HepG2 (cell line): Measurements from ENCODE around the gene TPD52L2. TPM values are rescaled to one million over a fixed set of nuclear protein-coding genes. Genes with fewer than 3 reads are reported as not detected.

Experiments
- ARID2 ChIP-seq: sonication (generic); formaldehyde crosslinking; IDR thresholded peaks from 2 replicates; pipeline ENCODE4 v1.8.1; 2022; ENCODE audit warnings: mild to moderate bottlenecking, missing genetic modification reagents, borderline replicate concordance
- EZH2 ChIP-seq: conservative IDR thresholded peaks from 2 replicates; pipeline ENCODE4 v1.6.1; 2012; ENCODE audit warnings: mild to moderate bottlenecking, low read depth, low read length, moderate library complexity
- HMGA1 ChIP-seq: sonication (generic); formaldehyde crosslinking; conservative IDR thresholded peaks from 2 replicates; pipeline ENCODE4 v1.4.0; 2020; ENCODE audit warnings: missing genetic modification reagents
- KAT8 ChIP-seq: IDR thresholded peaks from 2 replicates; pipeline ENCODE4 v1.6.1; 2016; ENCODE audit warnings: missing genetic modification reagents, missing compliant biosample characterization
- KDM3A ChIP-seq: IDR thresholded peaks from 2 replicates; pipeline ENCODE4 v1.6.1; 2018; ENCODE audit warnings: low read depth, missing compliant biosample characterization
- MED1 ChIP-seq: sonication (generic); formaldehyde crosslinking; IDR thresholded peaks from 2 replicates; pipeline ENCODE4 v1.4.0; 2020; ENCODE audit warnings: missing genetic modification reagents
- NFIC ChIP-seq: IDR thresholded peaks from 2 replicates; pipeline ENCODE4 v1.6.1; 2012; ENCODE audit warnings: mild to moderate bottlenecking, low read length, inconsistent platforms
- NFKBIZ ChIP-seq: IDR thresholded peaks from 2 replicates; pipeline ENCODE4 v1.6.1; 2018; ENCODE audit warnings: missing genetic modification reagents, missing compliant biosample characterization
- ONECUT2 ChIP-seq: sonication (generic); formaldehyde crosslinking; IDR thresholded peaks from 2 replicates; pipeline ENCODE4 v1.4.0; 2020; ENCODE audit warnings: missing genetic modification reagents
- PRPF4 ChIP-seq: fragments of 200-400 bp; formaldehyde crosslinking; IDR thresholded peaks from 2 replicates; pipeline ENCODE4 v1.6.1; 2016; ENCODE audit warnings: low read length, low read depth; ENCODE audit not compliant: poor library complexity, severe bottlenecking
- SAP130 ChIP-seq: IDR thresholded peaks from 2 replicates; pipeline ENCODE4 v1.6.1; 2016; ENCODE audit warnings: low read depth
- SIN3B ChIP-seq: fragments of 150-350 bp; IDR thresholded peaks from 2 replicates; pipeline ENCODE4 v1.6.1; 2014; ENCODE audit warnings: low read length
- SP4 ChIP-seq: sonication (generic); formaldehyde crosslinking; IDR thresholded peaks from 2 replicates; pipeline ENCODE4 v1.8.1; 2023; ENCODE audit warnings: mild to moderate bottlenecking, missing genetic modification reagents
- STAG1 ChIP-seq: sonication (generic); formaldehyde crosslinking; IDR thresholded peaks from 2 replicates; pipeline ENCODE4 v1.4.0; 2020; ENCODE audit warnings: missing genetic modification reagents
- TMF1 ChIP-seq: sonication (generic); formaldehyde crosslinking; IDR thresholded peaks from 2 replicates; pipeline ENCODE4 v1.8.1; 2022; ENCODE audit warnings: low read depth, missing genetic modification reagents
- ZNF143 ChIP-seq: sonication (generic); formaldehyde crosslinking; IDR thresholded peaks from 2 replicates; pipeline ENCODE4 v1.4.0; 2020; ENCODE audit warnings: missing genetic modification reagents
- ZNF446 ChIP-seq: sonication (generic); formaldehyde crosslinking; IDR thresholded peaks from 2 replicates; pipeline ENCODE4 v1.5.0; 2020; ENCODE audit warnings: mild to moderate bottlenecking, missing genetic modification reagents
- ZNF616 ChIP-seq: sonication (generic); formaldehyde crosslinking; IDR thresholded peaks from 2 replicates; pipeline ENCODE4 v1.5.0; 2020; ENCODE audit warnings: low read depth, mild to moderate bottlenecking, missing genetic modification reagents
- ZNF792 ChIP-seq: IDR thresholded peaks from 2 replicates; pipeline ENCODE4 v1.6.1; 2016
- ZSCAN20 ChIP-seq: sonication (generic); formaldehyde crosslinking; IDR thresholded peaks from 2 replicates; pipeline ENCODE4 v1.4.0; 2020; ENCODE audit warnings: missing genetic modification reagents, mild to moderate bottlenecking, borderline replicate concordance
- polyA plus RNA-seq, 8 experiments: library from polyadenylated mRNA; depleted of rRNA in 3 of 8; stranded (reverse) in 7 of 8; unstranded in 1 of 8; fragments of >200 nt; fragmentation: Illumina TruSeq in 4 of 8; extraction: Trizol in 4 of 8; gene quantifications; 2 replicates each; pipeline versions ENCODE4 v1.2.1 to v1.2.3, GENCODE V29; 2011 to 2016; ENCODE audit warnings: low read depth in 4 of 8, missing spikeins in 1 of 8, mixed read lengths in 1 of 8; ENCODE audit not compliant: insufficient read depth in 1 of 8
- total RNA-seq, 5 experiments: library from RNA; depleted of rRNA; stranded (reverse); fragments of >200 nt; fragmentation: Illumina TruSeq; extraction: Trizol; gene quantifications; 2 replicates each; pipeline ENCODE4 v1.2.3, GENCODE V29; 2016; ENCODE audit warnings: low read depth in 1 of 5
- TF ChIP-seq, protein P1 (sequence below): sonication (generic); formaldehyde crosslinking; IDR thresholded peaks from 2 replicates; pipeline ENCODE4 v1.4.0; 2020; ENCODE audit warnings: missing genetic modification reagents, borderline replicate concordance
- TF ChIP-seq, protein P2 (sequence below): sonication (generic); formaldehyde crosslinking; conservative IDR thresholded peaks from 2 replicates; pipeline ENCODE4 v1.8.1; 2023; ENCODE audit warnings: missing genetic modification reagents
- TF ChIP-seq, protein P3 (sequence below), 2 experiments: IDR thresholded peaks; 2 replicates each; pipeline ENCODE4 v1.6.1; 2011 to 2012; ENCODE audit warnings: low read length in 2 of 2, borderline replicate concordance in 1 of 2, low read depth in 1 of 2, mild to moderate bottlenecking in 1 of 2, moderate library complexity in 1 of 2

The TPD52L2 gene
- total and polyA plus RNA-seq, 2 of the 13 experiments (the other 11 are each of a cell fraction or from before 2014, with no cell fraction given) = 156 to 184 TPM

DNA sequence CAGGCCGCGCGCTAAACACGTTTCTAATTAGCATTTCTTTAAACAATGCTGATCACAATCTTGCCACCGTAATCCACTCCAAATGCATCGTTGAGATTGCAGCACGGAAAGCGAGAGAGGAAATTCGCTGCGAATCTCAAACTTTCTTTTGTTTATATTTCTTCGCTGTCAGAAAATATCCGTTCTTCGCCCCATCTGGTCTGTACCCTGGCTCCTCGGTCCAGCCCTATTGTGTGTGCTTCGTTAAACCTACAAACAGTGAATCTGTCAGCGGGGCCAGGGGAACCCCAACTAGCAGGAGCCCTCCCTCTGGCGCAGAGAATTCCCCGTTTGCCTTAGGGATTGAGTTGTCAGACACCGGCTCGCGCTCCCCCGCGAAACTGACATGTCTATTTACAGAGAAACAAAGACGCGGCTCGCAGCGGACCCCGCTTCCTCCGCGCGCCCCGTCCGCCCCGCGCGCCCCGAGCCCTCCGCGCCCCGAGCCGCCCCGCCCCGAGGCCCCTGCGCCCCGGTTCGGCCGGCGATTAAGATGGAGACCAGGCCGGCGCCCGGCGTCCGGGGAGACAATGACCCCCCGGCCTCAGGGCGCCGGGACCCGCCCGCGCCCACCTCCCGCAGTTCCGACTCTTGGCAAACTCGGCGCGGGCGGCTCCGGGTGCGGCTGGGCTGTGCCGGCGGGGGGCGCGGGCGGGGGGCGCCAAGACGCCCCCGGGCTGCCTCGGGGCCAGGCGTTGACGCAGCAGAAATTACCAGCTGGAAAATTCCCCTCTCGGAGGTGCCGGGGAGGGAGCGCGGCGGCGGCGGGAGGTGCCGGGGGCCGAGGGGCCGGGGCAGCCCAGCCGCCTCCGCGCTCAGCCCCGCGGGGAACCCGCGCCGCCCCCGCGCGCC is 34.9 kb upstream of the TPD52L2 start (continued):
- TF ChIP-seq, protein P1, sequence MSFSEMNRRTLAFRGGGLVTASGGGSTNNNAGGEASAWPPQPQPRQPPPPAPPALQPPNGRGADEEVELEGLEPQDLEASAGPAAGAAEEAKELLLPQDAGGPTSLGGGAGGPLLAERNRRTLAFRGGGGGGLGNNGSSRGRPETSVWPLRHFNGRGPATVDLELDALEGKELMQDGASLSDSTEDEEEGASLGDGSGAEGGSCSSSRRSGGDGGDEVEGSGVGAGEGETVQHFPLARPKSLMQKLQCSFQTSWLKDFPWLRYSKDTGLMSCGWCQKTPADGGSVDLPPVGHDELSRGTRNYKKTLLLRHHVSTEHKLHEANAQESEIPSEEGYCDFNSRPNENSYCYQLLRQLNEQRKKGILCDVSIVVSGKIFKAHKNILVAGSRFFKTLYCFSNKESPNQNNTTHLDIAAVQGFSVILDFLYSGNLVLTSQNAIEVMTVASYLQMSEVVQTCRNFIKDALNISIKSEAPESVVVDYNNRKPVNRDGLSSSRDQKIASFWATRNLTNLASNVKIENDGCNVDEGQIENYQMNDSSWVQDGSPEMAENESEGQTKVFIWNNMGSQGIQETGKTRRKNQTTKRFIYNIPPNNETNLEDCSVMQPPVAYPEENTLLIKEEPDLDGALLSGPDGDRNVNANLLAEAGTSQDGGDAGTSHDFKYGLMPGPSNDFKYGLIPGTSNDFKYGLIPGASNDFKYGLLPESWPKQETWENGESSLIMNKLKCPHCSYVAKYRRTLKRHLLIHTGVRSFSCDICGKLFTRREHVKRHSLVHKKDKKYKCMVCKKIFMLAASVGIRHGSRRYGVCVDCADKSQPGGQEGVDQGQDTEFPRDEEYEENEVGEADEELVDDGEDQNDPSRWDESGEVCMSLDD (CRISPR knock-in tag) = peak; percentile 43; the same call in 1 of the 2 replicates
- TF ChIP-seq NFKBIZ (CRISPR knock-in tag) (0 out of 2 replicates have a peak, but pooled peaks have one; percentile 20), ZNF616 (CRISPR knock-in tag) (no peak), MED1 (0 out of 2 replicates have a peak, but pooled peaks have one; percentile 41), HMGA1 (CRISPR knock-in tag) (no peak), NFIC (no peak), STAG1 (CRISPR knock-in tag) (no peak), ZNF143 (CRISPR knock-in tag) (no peak), ZNF446 (no peak), SIN3B (no peak), ZSCAN20 (CRISPR knock-in tag) (0 out of 2 replicates have a peak, but pooled peaks have one; percentile 31), PRPF4 (peak; percentile 97), TMF1 (CRISPR knock-in tag) (0 out of 2 replicates have a peak, but pooled peaks have one; percentile 16), ARID2 (no peak), SP4 (CRISPR knock-in tag) (no peak), ONECUT2 (no peak), KAT8 (CRISPR knock-in tag) (no peak), EZH2 (no peak; the same call in 1 of the 2 replicates), KDM3A (CRISPR knock-in tag) (no peak), ZNF792 (CRISPR knock-in tag) (0 out of 2 replicates have a peak, but pooled peaks have one; percentile 14), SAP130 (CRISPR knock-in tag) (peak; percentile 34)
- TF ChIP-seq, protein P2, sequence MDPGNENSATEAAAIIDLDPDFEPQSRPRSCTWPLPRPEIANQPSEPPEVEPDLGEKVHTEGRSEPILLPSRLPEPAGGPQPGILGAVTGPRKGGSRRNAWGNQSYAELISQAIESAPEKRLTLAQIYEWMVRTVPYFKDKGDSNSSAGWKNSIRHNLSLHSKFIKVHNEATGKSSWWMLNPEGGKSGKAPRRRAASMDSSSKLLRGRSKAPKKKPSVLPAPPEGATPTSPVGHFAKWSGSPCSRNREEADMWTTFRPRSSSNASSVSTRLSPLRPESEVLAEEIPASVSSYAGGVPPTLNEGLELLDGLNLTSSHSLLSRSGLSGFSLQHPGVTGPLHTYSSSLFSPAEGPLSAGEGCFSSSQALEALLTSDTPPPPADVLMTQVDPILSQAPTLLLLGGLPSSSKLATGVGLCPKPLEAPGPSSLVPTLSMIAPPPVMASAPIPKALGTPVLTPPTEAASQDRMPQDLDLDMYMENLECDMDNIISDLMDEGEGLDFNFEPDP (CRISPR knock-in tag) = 0 out of 2 replicates have a peak, but pooled peaks have one; percentile 67
- TF ChIP-seq, protein P3, sequence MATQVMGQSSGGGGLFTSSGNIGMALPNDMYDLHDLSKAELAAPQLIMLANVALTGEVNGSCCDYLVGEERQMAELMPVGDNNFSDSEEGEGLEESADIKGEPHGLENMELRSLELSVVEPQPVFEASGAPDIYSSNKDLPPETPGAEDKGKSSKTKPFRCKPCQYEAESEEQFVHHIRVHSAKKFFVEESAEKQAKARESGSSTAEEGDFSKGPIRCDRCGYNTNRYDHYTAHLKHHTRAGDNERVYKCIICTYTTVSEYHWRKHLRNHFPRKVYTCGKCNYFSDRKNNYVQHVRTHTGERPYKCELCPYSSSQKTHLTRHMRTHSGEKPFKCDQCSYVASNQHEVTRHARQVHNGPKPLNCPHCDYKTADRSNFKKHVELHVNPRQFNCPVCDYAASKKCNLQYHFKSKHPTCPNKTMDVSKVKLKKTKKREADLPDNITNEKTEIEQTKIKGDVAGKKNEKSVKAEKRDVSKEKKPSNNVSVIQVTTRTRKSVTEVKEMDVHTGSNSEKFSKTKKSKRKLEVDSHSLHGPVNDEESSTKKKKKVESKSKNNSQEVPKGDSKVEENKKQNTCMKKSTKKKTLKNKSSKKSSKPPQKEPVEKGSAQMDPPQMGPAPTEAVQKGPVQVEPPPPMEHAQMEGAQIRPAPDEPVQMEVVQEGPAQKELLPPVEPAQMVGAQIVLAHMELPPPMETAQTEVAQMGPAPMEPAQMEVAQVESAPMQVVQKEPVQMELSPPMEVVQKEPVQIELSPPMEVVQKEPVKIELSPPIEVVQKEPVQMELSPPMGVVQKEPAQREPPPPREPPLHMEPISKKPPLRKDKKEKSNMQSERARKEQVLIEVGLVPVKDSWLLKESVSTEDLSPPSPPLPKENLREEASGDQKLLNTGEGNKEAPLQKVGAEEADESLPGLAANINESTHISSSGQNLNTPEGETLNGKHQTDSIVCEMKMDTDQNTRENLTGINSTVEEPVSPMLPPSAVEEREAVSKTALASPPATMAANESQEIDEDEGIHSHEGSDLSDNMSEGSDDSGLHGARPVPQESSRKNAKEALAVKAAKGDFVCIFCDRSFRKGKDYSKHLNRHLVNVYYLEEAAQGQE (IDR thresholded peaks at IDR 0.05; ENCODE audit: borderline replicate concordance in 1 of 2, low read depth in 1 of 2, low read length in 2 of 2) = no peak
